HepG2 (cell line): ENCODE data around the gene MAPK1. TPM values are rescaled to one million over a fixed set of nuclear protein-coding genes. Genes with fewer than 3 reads are reported as not detected.

Source experiments
- ARID4A ChIP-seq: sonication (generic); formaldehyde crosslinking; IDR thresholded peaks from 2 replicates; pipeline ENCODE4 v1.5.0; 2020; ENCODE audit warnings: mild to moderate bottlenecking, missing genetic modification reagents, borderline replicate concordance
- CERS6 ChIP-seq: sonication (generic); formaldehyde crosslinking; IDR thresholded peaks from 2 replicates; pipeline ENCODE4 v1.5.0; 2020; ENCODE audit warnings: missing genetic modification reagents
- DNMT1 ChIP-seq: sonication (generic); formaldehyde crosslinking; IDR thresholded peaks from 2 replicates; pipeline ENCODE4 v1.5.1; 2020; ENCODE audit warnings: mild to moderate bottlenecking, missing genetic modification reagents
- EEA1 ChIP-seq: sonication (generic); formaldehyde crosslinking; IDR thresholded peaks from 2 replicates; pipeline ENCODE4 v1.5.1; 2020; ENCODE audit warnings: mild to moderate bottlenecking, missing genetic modification reagents, borderline replicate concordance
- GTF2F1 ChIP-seq: fragments of 150-350 bp; IDR thresholded peaks from 2 replicates; pipeline ENCODE4 v1.6.1; 2014; ENCODE audit warnings: low read length
- HOMEZ ChIP-seq: IDR thresholded peaks from 2 replicates; pipeline ENCODE4 v1.6.1; 2016; ENCODE audit warnings: low read depth
- KDM5B ChIP-seq: sonication (generic); formaldehyde crosslinking; IDR thresholded peaks from 2 replicates; pipeline ENCODE4 v1.4.0; 2020; ENCODE audit warnings: missing genetic modification reagents, mild to moderate bottlenecking, borderline replicate concordance
- KMT2A ChIP-seq: sonication (generic); formaldehyde crosslinking; IDR thresholded peaks from 2 replicates; pipeline ENCODE4 v1.4.0; 2020; ENCODE audit warnings: missing genetic modification reagents
- MAZ ChIP-seq, 2 experiments: sonication (generic) in 1 of 2; formaldehyde crosslinking in 1 of 2; IDR thresholded peaks; 2 replicates each; pipeline versions ENCODE4 v1.5.0 to v1.6.1; 2012 to 2020; ENCODE audit warnings: low read depth in 2 of 2, mild to moderate bottlenecking in 2 of 2, borderline replicate concordance in 1 of 2, improper control_type of control experiment in 1 of 2, low read length in 1 of 2, missing genetic modification reagents in 1 of 2, moderate library complexity in 1 of 2
- MED8 ChIP-seq: sonication (generic); formaldehyde crosslinking; IDR thresholded peaks from 2 replicates; pipeline ENCODE4 v1.8.1; 2023; ENCODE audit warnings: mild to moderate bottlenecking, missing genetic modification reagents; ENCODE audit not compliant: insufficient replicate concordance
- NAIF1 ChIP-seq: sonication (generic); formaldehyde crosslinking; IDR thresholded peaks from 2 replicates; pipeline ENCODE4 v1.5.0; 2020; ENCODE audit warnings: mild to moderate bottlenecking, missing genetic modification reagents, borderline replicate concordance
- ONECUT2 ChIP-seq: sonication (generic); formaldehyde crosslinking; IDR thresholded peaks from 2 replicates; pipeline ENCODE4 v1.4.0; 2020; ENCODE audit warnings: missing genetic modification reagents
- PHB2 ChIP-seq: fragments of 450-650 bp; IDR thresholded peaks from 2 replicates; pipeline ENCODE4 v1.6.1; 2018; ENCODE audit not compliant: partially characterized antibody
- SPEN ChIP-seq: sonication (generic); formaldehyde crosslinking; IDR thresholded peaks from 2 replicates; pipeline ENCODE4 v1.5.1; 2020; ENCODE audit warnings: low read depth, mild to moderate bottlenecking, missing genetic modification reagents
- ZNF777 ChIP-seq: sonication (generic); formaldehyde crosslinking; IDR thresholded peaks from 2 replicates; pipeline ENCODE4 v1.4.0; 2020; ENCODE audit warnings: missing genetic modification reagents
- ZXDC ChIP-seq: sonication (generic); formaldehyde crosslinking; IDR thresholded peaks from 2 replicates; pipeline ENCODE4 v1.5.0; 2020; ENCODE audit warnings: mild to moderate bottlenecking, missing genetic modification reagents
- polyA plus RNA-seq, 8 experiments: library from polyadenylated mRNA; depleted of rRNA in 3 of 8; stranded (reverse) in 7 of 8; unstranded in 1 of 8; fragments of >200 nt; fragmentation: Illumina TruSeq in 4 of 8; extraction: Trizol in 4 of 8; gene quantifications; 2 replicates each; pipeline versions ENCODE4 v1.2.1 to v1.2.3, GENCODE V29; 2011 to 2016; ENCODE audit warnings: low read depth in 4 of 8, missing spikeins in 1 of 8, mixed read lengths in 1 of 8; ENCODE audit not compliant: insufficient read depth in 1 of 8
- total RNA-seq, 5 experiments: library from RNA; depleted of rRNA; stranded (reverse); fragments of >200 nt; fragmentation: Illumina TruSeq; extraction: Trizol; gene quantifications; 2 replicates each; pipeline ENCODE4 v1.2.3, GENCODE V29; 2016; ENCODE audit warnings: low read depth in 1 of 5

The MAPK1 gene
- total and polyA plus RNA-seq, 2 of the 13 experiments (the other 11 are each of a cell fraction or from before 2014, with no cell fraction given), result 107 to 114 TPM

- TF ChIP-seq MED8 (CRISPR knock-in tag) (no peak), KDM5B (peak; percentile 79; the same call in 1 of the 2 replicates), ZXDC (peak; percentile 66; the same call in 1 of the 2 replicates), DNMT1 (CRISPR knock-in tag) (no peak), ONECUT2 (CRISPR knock-in tag) (no peak), ARID4A (CRISPR knock-in tag) (peak; percentile 33; the same call in 1 of the 2 replicates), ZNF777 (peak; percentile 59), HOMEZ (CRISPR knock-in tag) (no peak), GTF2F1 (no peak), PHB2 (no peak), SPEN (CRISPR knock-in tag) (peak; percentile 67), NAIF1 (CRISPR knock-in tag) (no peak), KMT2A (CRISPR knock-in tag) (no peak), EEA1 (CRISPR knock-in tag) (peak; percentile 66; the same call in 1 of the 2 replicates), MAZ (IDR thresholded peaks at IDR 0.05; ENCODE audit: borderline replicate concordance, low read depth, low read length) (peak; percentile 30; the same call in 1 of the 2 replicates), MAZ (CRISPR knock-in tag; IDR thresholded peaks at IDR 0.05; ENCODE audit: low read depth) (peak; percentile 89), CERS6 (CRISPR knock-in tag) (no peak)
Observed at GRCh38 chr22:21735200-21736083, 132.0 kb downstream of the MAPK1 start, which contains the start of gene YPEL1 (continued).
